Medulla oblongata (tissue), 1 donor: ENCODE results near the gene TBCB.
A peak's percentile ranks its signal among the peaks of the same experiment; 100 is the strongest.
"Not testable (repeated sequence)": the region's sequence is repeated elsewhere in the genome, so short reads cannot be mapped to it uniquely, and the experiment has no call there.

Experiments
- DNase-seq: peaks from one replicate; pipeline ENCODE4 v3.0.0-alpha.2; 2015; ENCODE audit errors: extremely low spot score

The TBCB gene, protein sequence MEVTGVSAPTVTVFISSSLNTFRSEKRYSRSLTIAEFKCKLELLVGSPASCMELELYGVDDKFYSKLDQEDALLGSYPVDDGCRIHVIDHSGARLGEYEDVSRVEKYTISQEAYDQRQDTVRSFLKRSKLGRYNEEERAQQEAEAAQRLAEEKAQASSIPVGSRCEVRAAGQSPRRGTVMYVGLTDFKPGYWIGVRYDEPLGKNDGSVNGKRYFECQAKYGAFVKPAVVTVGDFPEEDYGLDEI

GRCh38 chr19:36115453-36116343 lies at the start of gene TBCB:
TSS of gene TBCB (plus strand) at chr19:36115468. CDS start at chr19:36115561, 93 bp downstream.
- peak; percentile 12 for DNase-seq

DNA sequence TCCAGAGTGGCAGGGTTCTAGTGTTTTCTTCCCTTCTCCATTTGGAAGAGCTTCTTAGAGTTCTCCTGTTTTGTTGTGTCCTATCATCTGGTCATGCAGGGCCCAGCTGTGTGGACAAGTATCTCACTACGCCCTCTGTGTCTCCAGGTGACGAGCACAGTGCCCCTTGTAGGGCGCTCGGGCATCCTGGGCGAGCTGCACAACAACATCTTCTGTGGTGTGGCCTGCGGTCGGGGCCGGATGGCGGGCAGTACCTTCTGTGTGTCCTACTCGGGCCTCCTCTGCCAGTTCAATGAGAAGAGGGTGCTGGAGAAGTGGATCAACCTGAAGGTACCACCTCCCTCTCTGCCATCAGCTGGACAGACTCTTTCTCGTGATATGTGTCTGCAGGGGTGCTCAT lies 47.6 kb upstream of the TBCB start:
- no peak for DNase-seq

GRCh38 chr19:36068810-36069499 lies 46.3 kb upstream of the TBCB start:
- not testable (repeated sequence) for DNase-seq

DNA sequence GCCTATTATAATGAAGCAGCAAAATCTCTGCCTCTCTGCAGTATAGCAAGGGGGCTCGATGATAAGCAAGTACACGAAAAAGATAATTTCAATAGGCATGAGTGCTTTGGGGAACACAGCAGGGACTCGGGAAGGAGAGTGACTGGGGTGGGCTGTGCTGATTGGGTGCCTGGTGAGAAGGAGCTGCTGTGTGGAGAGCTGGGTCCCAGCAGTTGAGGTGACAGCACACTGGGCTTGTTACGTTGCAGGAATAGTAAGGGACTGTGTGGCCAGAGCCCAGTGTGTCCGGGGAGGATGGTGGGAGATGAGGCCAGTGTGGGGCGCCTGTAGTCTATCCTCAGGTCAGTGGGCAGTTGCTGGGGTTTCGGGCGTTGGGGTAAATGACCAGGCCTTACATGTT lies 43.2 kb upstream of the TBCB start:
- no peak for DNase-seq

DNA sequence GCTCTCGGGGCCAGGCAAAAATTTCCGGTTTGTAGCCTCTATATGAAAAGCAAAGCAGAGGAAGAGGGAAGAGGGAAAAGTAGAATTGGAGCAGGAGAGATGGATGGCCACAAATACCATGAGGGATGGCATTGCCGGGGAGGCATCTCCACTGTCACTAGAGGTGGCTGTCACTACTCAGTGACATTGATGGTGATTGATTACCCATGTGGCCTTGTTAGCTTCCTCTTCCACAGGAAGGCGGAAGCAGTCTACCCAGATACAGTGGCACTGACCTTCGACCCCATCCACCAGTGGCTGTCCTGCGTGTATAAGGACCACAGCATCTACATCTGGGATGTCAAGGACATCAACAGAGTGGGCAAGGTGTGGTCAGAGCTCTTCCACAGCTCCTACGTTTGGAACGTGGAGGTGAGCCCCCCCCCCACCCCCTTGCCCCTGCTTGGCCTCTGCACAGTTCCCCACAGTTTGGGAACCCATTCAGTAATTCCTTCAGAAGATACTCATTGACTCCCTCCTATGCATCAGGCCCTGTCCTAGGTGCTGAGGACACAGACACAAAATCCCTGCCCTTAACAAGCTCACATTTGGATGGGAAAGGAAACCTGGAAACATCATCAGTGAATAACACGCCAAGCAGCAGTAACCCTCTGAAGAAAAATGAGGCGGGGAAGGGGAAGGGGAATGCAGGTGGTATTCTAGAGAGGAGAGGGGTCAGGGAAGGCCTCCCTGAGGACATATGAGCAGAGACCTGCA lies 42.0 kb upstream of the TBCB start:
- no peak for DNase-seq

DNA sequence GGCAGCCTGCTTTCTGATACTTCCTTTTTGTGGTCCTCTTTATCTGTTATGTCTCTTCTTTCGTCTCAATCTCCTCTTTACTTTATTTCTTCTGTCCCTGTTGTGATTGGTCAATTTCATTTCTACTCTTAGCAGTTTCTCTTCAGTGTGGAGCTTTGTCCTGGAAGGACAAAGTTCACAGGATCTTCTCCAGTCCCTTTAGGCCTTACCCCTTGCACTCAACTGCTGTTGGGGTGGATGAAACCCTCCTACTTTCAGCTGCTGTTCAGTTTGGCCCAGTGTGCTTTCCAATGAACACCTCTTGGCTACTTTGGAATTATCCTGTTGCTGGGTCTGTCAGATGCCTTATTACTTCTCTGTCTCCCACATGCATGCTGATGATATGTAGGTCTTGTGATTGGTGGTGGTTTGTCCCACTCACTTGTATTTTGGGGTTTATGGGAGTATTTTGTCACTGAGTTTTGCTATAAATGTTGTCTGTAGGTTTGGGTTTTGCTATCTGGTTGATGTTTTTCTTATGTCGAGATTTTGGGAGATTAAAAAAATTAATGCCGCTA lies 35.8 kb upstream of the TBCB start:
- DNase-seq = no peak

GRCh38 chr19:36081385-36081784 lies 33.9 kb upstream of the TBCB start:
- DNase-seq = peak; percentile 92

- no peak for DNase-seq
Measured at GRCh38 chr19:36081894-36082293, 33.4 kb upstream of the TBCB start.

DNA sequence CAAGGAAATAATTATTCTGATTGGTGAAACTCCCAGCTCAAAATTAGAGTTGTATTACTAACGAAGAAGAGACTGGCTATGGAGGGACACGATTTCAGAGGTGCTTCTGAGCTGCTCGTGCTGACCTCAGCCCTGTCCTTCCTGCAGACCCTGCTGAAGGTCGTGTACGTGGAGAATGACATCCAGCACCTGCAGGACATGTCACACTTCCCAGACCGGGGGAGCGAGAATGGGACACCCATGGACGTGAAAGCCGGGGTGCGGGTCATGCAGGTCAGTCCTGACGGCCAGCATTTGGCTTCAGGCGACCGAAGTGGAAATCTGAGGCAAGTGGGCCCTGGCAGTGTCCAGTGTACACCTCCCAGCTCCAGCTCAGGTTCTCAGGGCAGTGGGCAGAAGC lies 32.4 kb upstream of the TBCB start:
- no peak for DNase-seq

DNA sequence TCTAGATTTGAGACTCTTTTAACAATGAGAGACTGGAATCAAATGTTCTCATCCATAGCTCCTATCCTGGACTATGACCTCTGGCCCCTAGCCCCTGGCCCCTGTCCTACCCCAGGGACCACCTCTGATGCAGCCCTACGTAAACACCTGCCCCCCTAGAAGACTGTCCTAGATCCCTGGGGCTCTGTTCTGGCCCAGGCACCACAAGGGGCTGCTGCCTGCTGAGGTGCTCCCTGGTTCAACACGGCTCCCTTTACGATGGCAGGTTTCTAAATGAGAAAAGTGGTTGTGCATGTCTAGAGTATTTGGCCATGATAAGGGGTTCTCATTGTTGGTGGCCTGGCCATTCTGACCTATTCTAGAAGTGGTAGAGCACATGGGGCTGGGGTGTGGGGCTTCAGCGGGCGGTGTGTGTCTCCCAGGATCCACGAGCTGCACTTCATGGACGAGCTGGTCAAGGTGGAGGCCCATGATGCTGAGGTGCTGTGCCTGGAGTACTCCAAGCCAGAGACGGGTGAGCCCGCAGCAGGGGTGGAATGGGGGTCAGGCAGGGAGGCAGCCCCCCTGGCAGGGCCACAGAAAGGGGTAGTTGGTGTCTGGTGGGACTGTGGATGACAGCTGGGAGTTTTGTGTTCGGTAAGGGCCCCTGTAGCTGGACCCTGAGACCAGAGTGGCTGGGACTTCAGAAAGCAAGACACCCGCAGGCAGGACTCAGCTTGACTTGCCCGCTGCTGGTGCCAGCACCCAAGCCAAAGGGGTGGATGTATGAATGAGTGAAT lies 30.8 kb upstream of the TBCB start:
- DNase-seq = no peak

DNA sequence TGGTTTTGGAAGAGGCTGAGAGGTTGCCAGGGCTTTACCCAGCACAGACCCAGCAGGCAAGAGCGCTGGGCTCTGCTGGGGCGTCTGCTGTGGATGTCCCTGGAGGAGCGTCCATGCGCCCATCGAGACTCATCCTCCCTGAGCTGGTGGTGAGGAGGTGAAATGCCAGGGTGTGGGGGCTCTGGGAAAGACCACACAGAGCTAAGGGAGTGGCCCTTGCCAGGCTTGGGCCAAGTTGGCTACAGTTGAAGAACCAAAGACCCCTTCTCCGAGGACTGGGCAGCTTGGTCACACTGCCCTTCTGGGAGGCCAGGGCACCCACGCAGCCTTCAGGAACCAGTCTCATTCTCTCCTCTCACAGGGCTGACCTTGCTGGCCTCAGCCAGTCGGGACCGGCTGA lies 28.9 kb upstream of the TBCB start:
- no peak for DNase-seq

- no peak for DNase-seq
Measured at GRCh38 chr19:36089847-36090246, 25.4 kb upstream of the TBCB start.

- DNase-seq = no peak
Measured at GRCh38 chr19:36090910-36091695, 24.2 kb upstream of the TBCB start.

DNA sequence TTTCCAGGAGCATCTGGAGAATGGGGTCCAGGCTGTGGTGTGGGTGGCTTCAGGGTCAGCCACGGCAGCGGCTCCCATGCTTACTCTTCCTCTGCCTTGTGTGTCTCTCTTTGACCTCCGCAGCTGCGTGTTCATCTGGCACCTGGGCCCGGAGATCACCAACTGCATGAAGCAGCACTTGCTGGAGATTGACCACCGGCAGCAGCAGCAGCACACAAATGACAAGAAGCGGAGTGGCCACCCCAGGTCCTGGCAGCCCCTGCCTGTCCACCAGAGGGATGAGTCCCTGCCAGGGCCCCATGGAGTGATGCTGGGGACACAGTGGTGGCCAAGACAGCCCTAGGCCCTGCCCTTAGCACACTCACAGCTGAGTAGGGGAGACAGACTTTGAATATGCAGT lies 22.7 kb upstream of the TBCB start:
- DNase-seq = no peak

GRCh38 chr19:36093146-36093662 lies 22.1 kb upstream of the TBCB start:
- no peak for DNase-seq

GRCh38 chr19:36093687-36094086 lies 21.6 kb upstream of the TBCB start:
- peak; percentile 62 for DNase-seq

DNA sequence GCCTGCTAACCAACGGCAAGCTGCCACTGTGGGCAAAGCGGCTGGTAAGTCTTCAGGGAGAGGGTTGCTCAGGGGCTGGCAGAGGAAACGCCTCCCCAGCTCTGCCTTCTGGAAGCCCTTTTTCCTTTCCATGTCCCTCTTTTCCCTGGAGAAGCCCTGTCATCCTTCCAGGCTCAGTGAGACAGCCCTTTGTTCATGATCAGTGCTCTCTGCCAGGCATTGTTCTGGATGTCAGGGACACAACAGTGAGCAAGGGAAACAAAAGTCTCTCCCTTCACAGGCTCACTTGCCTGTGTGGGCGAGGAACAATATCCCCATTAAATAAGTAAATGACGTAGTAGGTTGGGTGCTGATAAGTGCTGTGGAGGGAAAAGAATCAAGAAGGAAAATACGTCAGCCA lies 18.2 kb upstream of the TBCB start:
- peak; percentile 97 for DNase-seq

GRCh38 chr19:36099166-36099785 lies 16.0 kb upstream of the TBCB start:
- DNase-seq = no peak

DNA sequence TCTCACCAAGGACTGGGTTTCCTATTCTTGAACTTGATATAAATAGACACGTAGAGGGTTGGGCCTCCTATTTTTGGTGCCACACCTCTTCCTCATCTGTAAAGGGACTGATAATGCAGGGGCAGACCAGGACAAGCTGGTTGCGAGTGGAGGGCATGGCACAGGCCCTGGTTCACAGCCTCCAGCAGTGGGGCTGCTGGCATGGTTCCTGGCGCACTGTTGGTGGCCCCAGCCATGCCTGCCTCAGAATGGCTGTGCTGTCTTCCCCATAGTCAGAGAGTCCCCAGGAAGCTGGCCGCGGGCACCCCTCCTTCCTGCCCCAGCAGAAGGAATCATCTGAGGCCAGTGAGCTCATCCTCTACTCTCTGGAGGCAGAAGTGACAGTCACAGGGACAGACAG lies 14.8 kb upstream of the TBCB start:
- peak; percentile 18 for DNase-seq
